Activated T-helper 2 cell treated with anti-CD3 and anti-CD28 coated beads, Interferon-gamma antibody, Interleukin-2, Interleukin-4, amounts not matched to agents 10 μg/mL and 5 μg/mL and 100 μg/mL, durations not matched to agents 14 hours and 24 hours and 36 hours (primary cell): ENCODE measurements around the gene ATF7. TPM values are rescaled to one million over a fixed set of nuclear protein-coding genes. Genes with fewer than 3 reads are reported as not detected.

Source experiments
- DNase-seq: peaks from one replicate; pipeline ENCODE4 v3.0.0; 2021; ENCODE audit warnings: low spot score
- H3K27ac Mint-ChIP-seq: one replicate; pipeline ENCODE4 v1.8.0; 2021; ENCODE audit warnings: mixed read lengths
- H3K27me3 Mint-ChIP-seq: one replicate; pipeline ENCODE4 v1.8.0; 2021; ENCODE audit warnings: low read depth, mixed read lengths
- H3K36me3 Mint-ChIP-seq: one replicate; pipeline ENCODE4 v1.8.0; 2021; ENCODE audit warnings: low read depth, mixed read lengths
- H3K4me1 Mint-ChIP-seq: one replicate; pipeline ENCODE4 v1.8.0; 2021; ENCODE audit warnings: low read depth, mixed read lengths
- H3K4me3 Mint-ChIP-seq: one replicate; pipeline ENCODE4 v1.8.0; 2021; ENCODE audit warnings: low read depth, mild to moderate bottlenecking, moderate library complexity, mixed read lengths
- H3K9me3 Mint-ChIP-seq: one replicate; pipeline ENCODE4 v1.8.0; 2021; ENCODE audit warnings: mixed read lengths
- intact Hi-C: fragments of 100-400 bp; cut with micrococcal nuclease; formaldehyde crosslinking; loops from one replicate; pipeline ENCODE4 v1.15.1; 2023
- total RNA-seq: library from RNA; stranded (reverse); gene quantifications from 2 replicates; pipeline ENCODE4 v1.2.3, GENCODE V29; 2022

ATF7 gene
- total RNA-seq, 1 donor from 2014 or later: 32.0 TPM

- Mint-ChIP-seq H3K27ac (no peak overlapping the region), H3K4me1 (peaks cover 22% of the 10 kb centered on the region), H3K27me3 (no peaks in the 10 kb centered on the region), H3K36me3 (peaks cover 95% of the 10 kb centered on the region), H3K9me3 (no peaks in the 10 kb centered on the region), H3K4me3 (no peak overlapping the region)
- no peak for DNase-seq
- intact Hi-C loops: no loop called here
Observed at GRCh38 chr12:53467880-53468279, 158.3 kb downstream of the ATF7 start.

GRCh38 chr12:53467082-53467481 is 159.1 kb downstream of the ATF7 start:
- no peak for DNase-seq
- H3K36me3 Mint-ChIP-seq: peaks cover 95% of the 10 kb centered on the region
- H3K9me3 Mint-ChIP-seq: no peaks in the 10 kb centered on the region
- H3K27me3 Mint-ChIP-seq: no peaks in the 10 kb centered on the region
- H3K4me3 Mint-ChIP-seq: no peak overlapping the region
- H3K4me1 Mint-ChIP-seq: peaks cover 18% of the 10 kb centered on the region
- H3K27ac Mint-ChIP-seq: no peak overlapping the region
- intact Hi-C loops: no loop called here

- no peak overlapping the region for H3K27ac Mint-ChIP-seq
Observed at GRCh38 chr12:53466640-53467039, 159.5 kb downstream of the ATF7 start.

GRCh38 chr12:53465679-53466078 is 160.5 kb downstream of the ATF7 start:
- H3K27me3 Mint-ChIP-seq: no peaks in the 10 kb centered on the region
- H3K9me3 Mint-ChIP-seq: no peaks in the 10 kb centered on the region
- H3K4me1 Mint-ChIP-seq: peaks cover 16% of the 10 kb centered on the region
- H3K4me3 Mint-ChIP-seq: no peak overlapping the region
- no peak overlapping the region for H3K27ac Mint-ChIP-seq
- no peak for DNase-seq
- H3K36me3 Mint-ChIP-seq: peaks cover 96% of the 10 kb centered on the region
- intact Hi-C loops: no loop called here

More at GRCh38 chr12:53466640-53467039, 159.5 kb downstream of the ATF7 start:
- Mint-ChIP-seq H3K27me3 (no peaks in the 10 kb centered on the region), H3K4me3 (no peak overlapping the region), H3K36me3 (peaks cover 95% of the 10 kb centered on the region), H3K4me1 (peaks cover 14% of the 10 kb centered on the region), H3K9me3 (no peaks in the 10 kb centered on the region)
- DNase-seq: no peak
- intact Hi-C loops: no loop called here

- no peak for DNase-seq
- no peak overlapping the region for H3K27ac Mint-ChIP-seq
- H3K36me3 Mint-ChIP-seq: peaks cover 98% of the 10 kb centered on the region
- intact Hi-C loops: no loop called here
- H3K4me3 Mint-ChIP-seq: no peak overlapping the region
- no peaks in the 10 kb centered on the region for H3K9me3 Mint-ChIP-seq
- H3K4me1 Mint-ChIP-seq: peaks cover 15% of the 10 kb centered on the region
- no peaks in the 10 kb centered on the region for H3K27me3 Mint-ChIP-seq
Observed at GRCh38 chr12:53464685-53465418, 161.3 kb downstream of the ATF7 start.

GRCh38 chr12:53463802-53464560 is 162.2 kb downstream of the ATF7 start:
- Mint-ChIP-seq H3K36me3 (peaks cover 98% of the 10 kb centered on the region), H3K27ac (no peak overlapping the region), H3K27me3 (no peaks in the 10 kb centered on the region), H3K4me1 (peaks cover 20% of the 10 kb centered on the region), H3K4me3 (no peak overlapping the region), H3K9me3 (no peaks in the 10 kb centered on the region)
- no peak for DNase-seq
- intact Hi-C loops: no loop called here

GRCh38 chr12:53462935-53463334 is 163.2 kb downstream of the ATF7 start:
- Mint-ChIP-seq H3K27me3 (no peaks in the 10 kb centered on the region), H3K27ac (no peak overlapping the region), H3K4me3 (no peak overlapping the region), H3K36me3 (peaks cover 98% of the 10 kb centered on the region), H3K4me1 (peaks cover 20% of the 10 kb centered on the region), H3K9me3 (no peaks in the 10 kb centered on the region)
- DNase-seq: no peak
- intact Hi-C loops: no loop called here

- H3K9me3 Mint-ChIP-seq: no peaks in the 10 kb centered on the region
- H3K4me1 Mint-ChIP-seq: peaks cover 21% of the 10 kb centered on the region
- peaks cover 96% of the 10 kb centered on the region for H3K36me3 Mint-ChIP-seq
- no peak for DNase-seq
- H3K27ac Mint-ChIP-seq: no peak overlapping the region
- no peak overlapping the region for H3K4me3 Mint-ChIP-seq
- no peaks in the 10 kb centered on the region for H3K27me3 Mint-ChIP-seq
- intact Hi-C loops: no loop called here
Observed at GRCh38 chr12:53461591-53461990, 164.6 kb downstream of the ATF7 start.

- H3K27ac Mint-ChIP-seq: no peak overlapping the region
- DNase-seq: no peak
- no peak overlapping the region for H3K4me3 Mint-ChIP-seq
- peaks cover 95% of the 10 kb centered on the region for H3K36me3 Mint-ChIP-seq
- peaks cover 22% of the 10 kb centered on the region for H3K4me1 Mint-ChIP-seq
- H3K9me3 Mint-ChIP-seq: no peaks in the 10 kb centered on the region
- no peaks in the 10 kb centered on the region for H3K27me3 Mint-ChIP-seq
- intact Hi-C loops: no loop called here
Observed at GRCh38 chr12:53461059-53461458, 165.1 kb downstream of the ATF7 start.

GRCh38 chr12:53459097-53459496 is 167.1 kb downstream of the ATF7 start:
- H3K27me3 Mint-ChIP-seq: no peaks in the 10 kb centered on the region
- peaks cover 35% of the 10 kb centered on the region for H3K4me1 Mint-ChIP-seq
- no peak overlapping the region for H3K4me3 Mint-ChIP-seq
- H3K9me3 Mint-ChIP-seq: no peaks in the 10 kb centered on the region
- peaks cover 95% of the 10 kb centered on the region for H3K36me3 Mint-ChIP-seq
- intact Hi-C loops: no loop called here
- H3K27ac Mint-ChIP-seq: no peak overlapping the region
- no peak for DNase-seq

Other genes with a start within 250 kb of the ATF7 start
- 66.4 and 67.9 TPM in 2 replicates for gene SP1, start 246.2 kb downstream of the ATF7 start, total RNA-seq
- gene AMHR2, start 202.5 kb downstream of the ATF7 start, total RNA-seq: not detected in 2 replicates
- 178 and 198 TPM in 2 replicates for gene PRR13, start 184.6 kb downstream of the ATF7 start, total RNA-seq
- gene PCBP2, start 174.3 kb downstream of the ATF7 start, total RNA-seq: 985 and 1,001 TPM in 2 replicates
- 14.4 and 14.7 TPM in 2 replicates for gene MAP3K12, start 126.9 kb downstream of the ATF7 start, total RNA-seq
- gene TARBP2, start 125.1 kb downstream of the ATF7 start, total RNA-seq: 43.9 and 47.0 TPM in 2 replicates
- gene NPFF, start 118.9 kb downstream of the ATF7 start, total RNA-seq: not detected in 2 replicates
- 433 and 438 TPM in 2 replicates for gene ATP5MC2, start 49.7 kb upstream of the ATF7 start, total RNA-seq
- 19.8 and 22.4 TPM in 2 replicates for gene CALCOCO1, start 101.1 kb upstream of the ATF7 start, total RNA-seq
- not detected in 2 replicates for gene CISTR, start 125.6 kb upstream of the ATF7 start, total RNA-seq